Stomach (tissue), 9 donors: ENCODE data around the gene SHQ1. TPM values are rescaled to one million over a fixed set of nuclear protein-coding genes. Genes with fewer than 3 reads are reported as not detected.
A peak's percentile ranks its signal among the peaks of the same experiment; 100 is the strongest.

Experiments used
- DNase-seq, 2 donors: peaks; one replicate each; pipeline versions ENCODE4 v3.0.0 to v3.0.0-alpha.2; 2013 to 2019
- H3K27ac ChIP-seq, 5 donors: fragments of 200-600 bp in 4 of 5; sonication (generic) in 4 of 5; one replicate each; pipeline ENCODE4 v1.5.1; 2013 to 2019; ENCODE audit warnings: mild to moderate bottlenecking in 1 of 5, moderate library complexity in 1 of 5
- H3K27me3 ChIP-seq, 3 donors: fragments of 200-600 bp; sonication (generic); one replicate each; pipeline ENCODE4 v1.5.1; 2017 to 2019; ENCODE audit warnings: mixed run types in 1 of 3
- H3K36me3 ChIP-seq, 4 donors: fragments of 200-600 bp; sonication (generic); 1 replicate in 3 of 4; 2 replicates in 1 of 4; pipeline ENCODE4 v1.5.1; 2016 to 2019
- H3K4me1 ChIP-seq, 4 donors: fragments of 200-600 bp; sonication (generic); one replicate each; pipeline ENCODE4 v1.5.1; 2016 to 2019
- H3K4me3 ChIP-seq, 4 donors: fragments of 200-600 bp; sonication (generic) in 3 of 4; one replicate each; pipeline ENCODE4 v1.5.1; 2016 to 2019; ENCODE audit warnings: mild to moderate bottlenecking in 1 of 4
- H3K9me3 ChIP-seq, 4 donors: fragments of 200-600 bp; sonication (generic); one replicate each; pipeline ENCODE4 v1.5.1; 2016 to 2019
- EP300 ChIP-seq: sonication (generic); formaldehyde crosslinking; IDR thresholded peaks from one replicate; pipeline ENCODE4 v1.6.1; 2017; ENCODE audit warnings: antibody characterized with exemption
- POLR2A ChIP-seq, 4 donors: fragments of 450-650 bp; IDR thresholded peaks; one replicate each; pipeline ENCODE4 v1.6.1; 2016; ENCODE audit warnings: antibody characterized with exemption in 4 of 4, control low read depth in 2 of 4, mild to moderate bottlenecking in 1 of 4, moderate library complexity in 1 of 4
- POLR2AphosphoS5 ChIP-seq, 3 donors: sonication (generic); formaldehyde crosslinking; IDR thresholded peaks; one replicate each; pipeline ENCODE4 v1.6.1; 2016; ENCODE audit warnings: antibody characterized with exemption in 3 of 3
- WGBS, 5 donors: extraction: QIAGEN DNeasy Blood & Tissue Kit in 3 of 5; methylation state at CpG; one replicate each; pipeline versions ENCODE4 v1.1.5 to v1.1.7; 2013 to 2018; 5-methylcytosine and 5-hydroxymethylcytosine counted together
- intact Hi-C: fragments of 100-400 bp; cut with DNase I; formaldehyde crosslinking; loops from one replicate; pipeline ENCODE4 v1.15.1; 2023; ENCODE audit warnings: low total_unique reads
- polyA plus RNA-seq, 3 donors: library from polyadenylated mRNA; stranded (reverse); fragments of 200-250 nt; gene quantifications; one replicate each; pipeline ENCODE4 v1.2.3, GENCODE V29; 2013
- total RNA-seq, 5 donors: library from RNA; depleted of rRNA; stranded (reverse); fragments of >200 nt; gene quantifications; one replicate each; pipeline versions ENCODE4 v1.1.0 to v1.2.3, GENCODE V29; 2014 to 2016
- TF ChIP-seq, protein P1 (sequence below), 7 experiments: fragments of 450-650 bp in 4 of 7; fragments of 200-600 bp in 3 of 7; sonication (generic) in 3 of 7; IDR thresholded peaks; one replicate each; pipeline ENCODE4 v1.5.1; 2016 to 2019; ENCODE audit warnings: antibody characterized with exemption in 7 of 7, control low read depth in 2 of 7, mild to moderate bottlenecking in 1 of 7
- donor health status: healthy with polysubstance abuse.
- donor health status: Bipolar disorder and iron deficiency.
- donor health status: healthy.

The SHQ1 gene
- total and polyA plus RNA-seq, 8 donors = 7.5 to 77.9 (median 12.0) TPM

DNA sequence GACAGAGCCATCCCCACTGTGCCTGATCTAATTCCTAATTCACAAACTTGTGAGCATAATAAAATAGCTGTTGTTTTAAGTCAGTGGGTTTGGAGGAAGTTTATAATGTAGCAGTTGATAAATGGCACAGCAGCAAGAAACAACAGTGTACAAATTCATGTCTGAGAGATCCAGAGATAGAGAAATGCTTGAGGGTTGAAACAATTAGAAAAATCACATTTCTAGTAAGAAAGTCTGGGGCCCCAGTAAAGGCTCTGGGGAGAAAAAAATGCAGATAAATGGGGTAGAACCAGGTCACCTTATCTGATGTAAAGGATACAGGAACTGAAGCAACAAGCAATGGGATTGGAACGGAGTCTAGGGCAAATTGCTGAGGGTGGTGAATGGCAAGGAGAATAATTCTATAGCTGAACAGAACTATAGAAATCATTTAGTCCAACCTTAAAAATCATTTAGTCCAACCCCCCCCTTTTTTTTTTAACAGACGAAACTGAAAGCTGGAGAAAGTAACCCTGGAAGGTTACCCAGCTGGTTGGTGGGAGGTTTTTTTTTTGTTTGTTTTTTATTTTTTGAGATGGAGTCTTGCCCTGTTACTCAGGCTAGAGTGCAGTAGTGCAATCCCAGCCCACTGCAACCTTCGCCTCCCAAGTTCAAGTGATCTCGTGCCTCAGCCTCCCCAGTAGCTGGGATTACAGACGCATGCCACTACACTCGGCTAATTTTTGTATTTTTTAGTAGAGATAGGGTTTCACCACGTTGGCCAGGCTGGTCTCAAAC is 14.3 kb upstream of the SHQ1 start:
- Histone ChIP-seq H3K4me1 (no peaks in the 10 kb centered on the region), H3K9me3 (no peaks in the 10 kb centered on the region), H3K27me3 (no peaks in the 10 kb centered on the region), H3K36me3 (no peaks in the 10 kb centered on the region), H3K4me3 (no peak overlapping the region), H3K27ac (no peak overlapping the region)
- intact Hi-C loops = no loop called here
- DNase-seq = no peak
- no peak for TF ChIP-seq POLR2AphosphoS5 (IDR thresholded peaks at IDR 0.05)
- TF ChIP-seq, protein P1, sequence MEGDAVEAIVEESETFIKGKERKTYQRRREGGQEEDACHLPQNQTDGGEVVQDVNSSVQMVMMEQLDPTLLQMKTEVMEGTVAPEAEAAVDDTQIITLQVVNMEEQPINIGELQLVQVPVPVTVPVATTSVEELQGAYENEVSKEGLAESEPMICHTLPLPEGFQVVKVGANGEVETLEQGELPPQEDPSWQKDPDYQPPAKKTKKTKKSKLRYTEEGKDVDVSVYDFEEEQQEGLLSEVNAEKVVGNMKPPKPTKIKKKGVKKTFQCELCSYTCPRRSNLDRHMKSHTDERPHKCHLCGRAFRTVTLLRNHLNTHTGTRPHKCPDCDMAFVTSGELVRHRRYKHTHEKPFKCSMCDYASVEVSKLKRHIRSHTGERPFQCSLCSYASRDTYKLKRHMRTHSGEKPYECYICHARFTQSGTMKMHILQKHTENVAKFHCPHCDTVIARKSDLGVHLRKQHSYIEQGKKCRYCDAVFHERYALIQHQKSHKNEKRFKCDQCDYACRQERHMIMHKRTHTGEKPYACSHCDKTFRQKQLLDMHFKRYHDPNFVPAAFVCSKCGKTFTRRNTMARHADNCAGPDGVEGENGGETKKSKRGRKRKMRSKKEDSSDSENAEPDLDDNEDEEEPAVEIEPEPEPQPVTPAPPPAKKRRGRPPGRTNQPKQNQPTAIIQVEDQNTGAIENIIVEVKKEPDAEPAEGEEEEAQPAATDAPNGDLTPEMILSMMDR (IDR thresholded peaks at IDR 0.05) = no peak
- WGBS, 5 donors = 43 to 73% (median 58%) methylated on average over 7 of the region's 7 CpGs

DNA sequence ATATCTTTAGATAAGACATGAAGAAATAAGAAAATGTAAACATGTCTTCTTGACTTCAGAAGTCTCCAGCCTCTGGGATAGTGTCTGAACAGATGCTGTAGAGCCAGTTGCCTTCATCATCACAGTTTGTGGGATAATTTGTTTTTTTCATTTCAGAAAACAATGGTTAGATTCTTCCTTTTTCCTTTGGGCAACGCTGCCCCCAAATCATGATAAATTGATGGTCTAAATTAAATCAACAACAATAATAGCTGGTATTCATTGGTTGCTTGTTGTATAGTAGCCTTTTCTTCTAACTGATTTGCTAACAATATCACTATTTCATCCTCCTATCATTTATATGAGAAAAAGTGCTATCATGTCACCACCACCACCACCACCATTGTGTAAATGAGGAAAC is 12.6 kb upstream of the SHQ1 start:
- Histone ChIP-seq H3K27me3 (peaks cover 0 to 1% (median 0%) of the 10 kb centered on the region in 3 donors), H3K4me3 (no peak overlapping the region), H3K9me3 (no peaks in the 10 kb centered on the region), H3K4me1 (no peaks in the 10 kb centered on the region), H3K27ac (no peak overlapping the region), H3K36me3 (no peaks in the 10 kb centered on the region)
- no peak for DNase-seq
- TF ChIP-seq EP300 (no peak), POLR2A (IDR thresholded peaks at IDR 0.05) (no peak)
- 63 to 78% (median 71%) methylated on average over 1 of the region's 1 CpG for WGBS, 5 donors
- intact Hi-C loops = no loop called here

DNA sequence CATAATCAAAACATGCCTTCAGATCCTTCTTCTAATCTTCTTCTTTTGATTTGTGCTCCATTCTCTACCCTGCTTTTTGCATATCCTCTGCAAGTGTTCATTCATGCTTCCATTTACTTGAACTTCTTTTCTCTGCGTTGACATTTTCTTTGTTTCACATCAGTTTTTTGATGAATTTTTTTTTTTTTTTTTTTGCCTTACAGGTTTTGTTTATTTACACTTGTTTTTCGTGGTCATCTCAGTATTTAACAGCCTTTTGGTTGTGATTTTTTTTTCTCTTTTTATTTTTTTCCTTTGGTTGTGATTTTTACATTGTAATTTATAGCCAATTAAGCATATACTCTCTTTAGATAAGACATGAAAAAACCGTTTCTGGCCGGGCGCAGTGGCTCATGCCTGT is 11.8 kb upstream of the SHQ1 start:
- H3K4me3 ChIP-seq = no peak overlapping the region
- H3K27me3 ChIP-seq = peaks cover 0 to 8% (median 0%) of the 10 kb centered on the region in 3 donors
- no peaks in the 10 kb centered on the region for H3K9me3 ChIP-seq
- no peak for DNase-seq
- WGBS, 5 donors = 79 to 84% (median 81%) methylated on average over 5 of the region's 5 CpGs
- intact Hi-C loops = no loop called here
- no peak overlapping the region for H3K27ac ChIP-seq
- TF ChIP-seq POLR2A (IDR thresholded peaks at IDR 0.05) = no peak
- TF ChIP-seq EP300 = no peak
- TF ChIP-seq POLR2AphosphoS5 (IDR thresholded peaks at IDR 0.05) = no peak
- TF ChIP-seq, protein P1 (IDR thresholded peaks at IDR 0.05) = no peak
- no peaks in the 10 kb centered on the region for H3K36me3 ChIP-seq
- no peaks in the 10 kb centered on the region for H3K4me1 ChIP-seq

DNA sequence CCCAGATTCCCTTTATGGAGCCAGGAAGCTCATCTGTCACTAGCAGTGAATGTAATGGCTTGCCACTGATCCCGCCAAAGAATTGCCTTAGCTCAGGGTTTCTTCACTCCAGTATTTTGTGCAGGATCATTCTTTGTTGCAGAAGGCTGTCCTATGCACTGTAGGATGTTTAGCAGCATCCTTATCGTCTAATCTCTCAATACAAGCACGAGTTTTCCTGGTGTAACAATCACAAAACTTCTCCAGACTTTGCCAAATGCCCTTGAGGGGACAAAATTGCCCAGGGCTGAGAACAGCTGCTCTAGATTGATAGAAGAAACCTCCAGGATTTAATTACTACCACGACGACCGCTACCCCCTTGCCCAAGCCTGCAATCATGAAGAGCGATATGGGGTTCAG is 6.8 kb upstream of the SHQ1 start:
- Histone ChIP-seq H3K4me1 (peaks cover 0 to 6% (median 0%) of the 10 kb centered on the region in 4 donors), H3K27ac (no peak overlapping the region), H3K36me3 (no peaks in the 10 kb centered on the region), H3K27me3 (peaks cover 0 to 8% (median 0%) of the 10 kb centered on the region in 3 donors), H3K4me3 (no peak overlapping the region), H3K9me3 (no peaks in the 10 kb centered on the region)
- intact Hi-C loops = loop anchor here (10.0 kb wide), 1 partner anchor 230 kb away; no protein-coding TSS in a partner anchor
- WGBS, 5 donors = 64 to 75% (median 69%) methylated on average over 7 of the region's 7 CpGs
- DNase-seq = no peak
- TF ChIP-seq POLR2AphosphoS5 (IDR thresholded peaks at IDR 0.05) (no peak), POLR2A (IDR thresholded peaks at IDR 0.05) (no peak), EP300 (no peak)
- TF ChIP-seq, protein P1 (IDR thresholded peaks at IDR 0.05) = no peak

DNA sequence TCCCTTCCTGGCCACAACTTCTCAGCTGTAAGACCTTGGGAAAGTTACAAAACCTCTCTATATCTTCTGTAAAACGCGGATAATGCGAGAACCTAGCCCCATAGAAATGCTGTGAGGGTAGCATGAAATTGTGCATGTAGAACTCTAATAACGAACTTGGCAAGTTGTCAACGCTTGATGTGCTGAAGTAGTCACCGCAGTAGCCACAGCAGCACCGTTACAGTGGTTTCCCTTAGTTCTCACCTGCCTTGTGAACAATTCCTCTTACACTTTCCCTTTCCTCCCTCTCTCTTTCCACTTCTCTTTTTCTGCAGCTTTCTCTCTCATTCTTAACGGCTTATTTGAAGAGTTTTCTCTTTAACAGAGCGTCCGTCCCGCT is 447 bp upstream of the SHQ1 start:
- Histone ChIP-seq H3K36me3 (no peaks in the 10 kb centered on the region), H3K27me3 (no peaks in the 10 kb centered on the region), H3K9me3 (no peaks in the 10 kb centered on the region), H3K4me3 (peak overlapping the region; percentile 76 to 98 (median 85)), H3K27ac (peak overlapping the region in 3 of 5 donors; percentile 14 to 80 (median 79)), H3K4me1 (peaks cover 15 to 43% (median 28%) of the 10 kb centered on the region in 4 donors)
- DNase-seq = no peak
- TF ChIP-seq POLR2A (IDR thresholded peaks at IDR 0.05) (no peak), EP300 (no peak), POLR2AphosphoS5 (IDR thresholded peaks at IDR 0.05) (no peak)
- TF ChIP-seq, protein P1 (IDR thresholded peaks at IDR 0.05) = no peak
- intact Hi-C loops = loop anchor here (5.0 kb wide), 1 partner anchor 149 kb away; the partner anchor contains the start of gene PPP4R2
- 1% methylated on average over 11 of the region's 11 CpGs for WGBS, 5 donors
